DND-41 (cell line): Measurements from ENCODE around the gene CLIC5.

ENCODE experiments used
- CTCF ChIP-seq: IDR thresholded peaks from 2 replicates; pipeline ENCODE4 v1.5.1; 2012; ENCODE audit warnings: borderline replicate concordance, low read length, moderate library complexity, mild to moderate bottlenecking; ENCODE audit not compliant: poor library complexity, severe bottlenecking; ENCODE audit errors: extremely low read depth
- EZH2 ChIP-seq: IDR thresholded peaks from 3 replicates; pipeline ENCODE4 v1.6.1; 2012; ENCODE audit warnings: borderline replicate concordance, low read depth, mild to moderate bottlenecking, moderate library complexity, low read length, inconsistent platforms; ENCODE audit not compliant: severe bottlenecking

- TF ChIP-seq EZH2 = no peak
- no peak for TF ChIP-seq CTCF
These were observed 13.4 kb downstream of the CLIC5 start for GRCh38 chr6:46002264-46002663.
